ENCODE measurements around the gene CALN1.

DNA sequence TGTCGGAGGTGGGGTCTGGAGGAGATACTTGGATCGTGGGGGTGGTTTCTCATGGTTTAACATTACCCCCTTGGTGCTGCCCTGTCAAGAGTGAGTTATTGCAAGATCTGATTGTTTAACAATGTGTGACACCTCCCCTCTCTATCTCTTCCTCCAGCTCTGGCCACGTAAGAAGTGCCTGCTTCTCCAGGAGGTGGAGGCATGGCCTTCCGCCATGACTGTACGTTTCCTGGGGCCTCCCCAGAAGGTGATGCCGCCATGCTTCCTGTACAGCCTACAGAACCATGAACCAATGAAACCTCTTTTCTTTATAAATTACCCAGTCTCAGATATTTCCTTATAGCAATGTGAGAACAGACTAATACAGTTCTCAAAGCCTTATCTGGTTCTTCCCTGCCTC, 547.0 kb downstream of the CALN1 start:
- TF ChIP-seq POLR2A (IDR thresholded peaks at IDR 0.05) (no peak), POLR2AphosphoS5 (IDR thresholded peaks at IDR 0.05) (no peak), EP300 (IDR thresholded peaks at IDR 0.05) (no peak)
- TF ChIP-seq, protein P1, sequence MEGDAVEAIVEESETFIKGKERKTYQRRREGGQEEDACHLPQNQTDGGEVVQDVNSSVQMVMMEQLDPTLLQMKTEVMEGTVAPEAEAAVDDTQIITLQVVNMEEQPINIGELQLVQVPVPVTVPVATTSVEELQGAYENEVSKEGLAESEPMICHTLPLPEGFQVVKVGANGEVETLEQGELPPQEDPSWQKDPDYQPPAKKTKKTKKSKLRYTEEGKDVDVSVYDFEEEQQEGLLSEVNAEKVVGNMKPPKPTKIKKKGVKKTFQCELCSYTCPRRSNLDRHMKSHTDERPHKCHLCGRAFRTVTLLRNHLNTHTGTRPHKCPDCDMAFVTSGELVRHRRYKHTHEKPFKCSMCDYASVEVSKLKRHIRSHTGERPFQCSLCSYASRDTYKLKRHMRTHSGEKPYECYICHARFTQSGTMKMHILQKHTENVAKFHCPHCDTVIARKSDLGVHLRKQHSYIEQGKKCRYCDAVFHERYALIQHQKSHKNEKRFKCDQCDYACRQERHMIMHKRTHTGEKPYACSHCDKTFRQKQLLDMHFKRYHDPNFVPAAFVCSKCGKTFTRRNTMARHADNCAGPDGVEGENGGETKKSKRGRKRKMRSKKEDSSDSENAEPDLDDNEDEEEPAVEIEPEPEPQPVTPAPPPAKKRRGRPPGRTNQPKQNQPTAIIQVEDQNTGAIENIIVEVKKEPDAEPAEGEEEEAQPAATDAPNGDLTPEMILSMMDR (IDR thresholded peaks at IDR 0.05), result no peak
